Heart left ventricle (tissue), 13 donors: ENCODE results near the gene FBXO41.

Experiments
- CTCF ChIP-seq, 12 donors: fragments of 200-600 bp; sonication (generic) in 4 of 12; IDR thresholded peaks; one replicate each; pipeline versions ENCODE4 v1.5.0 to v1.8.0; 2018 to 2022; ENCODE audit warnings: antibody characterized with exemption in 12 of 12, mild to moderate bottlenecking in 5 of 12
- POLR2A ChIP-seq, 2 donors: fragments of 450-650 bp; IDR thresholded peaks; one replicate each; pipeline ENCODE4 v1.6.1; 2017; ENCODE audit warnings: antibody characterized with exemption in 2 of 2, mild to moderate bottlenecking in 2 of 2, moderate library complexity in 2 of 2
- donor health status: ischemic (EF 13 %, LVEDD 7.1; RV severe dilation, severe dysfunction).
- donor health status: DM: no; HTN: yes; CAD: no.
- donor health status: DM: no; HTN: no; CAD: no.
- donor health status: ischemic (EF 25% LVEDD 6.9; RV normal size, moderate dysfunction).
- donor health status: ischemic (EF 25% LVEDD 5.7; RV mildly dilated, moderate dysfunction).
- donor health status: ischemic (EF 35%, LVEDD 5.7; RV mildly dilated, moderate dysfunction).
- donor health status: nonischemic (EF 11% LVEDD 7.7; RV severe dilation, severe dysfunction).
- donor health status: DM: yes; HTN: yes; CAD: no.
- donor health status: PGD.
- donor health status: ischemic (EF 29% LVEDD 5.4; RV normal size, mild dysfunction).
- donor health status: nonischemic (EF 23%, LVEDD 6.1; RV moderate dilation, normal function).

DNA sequence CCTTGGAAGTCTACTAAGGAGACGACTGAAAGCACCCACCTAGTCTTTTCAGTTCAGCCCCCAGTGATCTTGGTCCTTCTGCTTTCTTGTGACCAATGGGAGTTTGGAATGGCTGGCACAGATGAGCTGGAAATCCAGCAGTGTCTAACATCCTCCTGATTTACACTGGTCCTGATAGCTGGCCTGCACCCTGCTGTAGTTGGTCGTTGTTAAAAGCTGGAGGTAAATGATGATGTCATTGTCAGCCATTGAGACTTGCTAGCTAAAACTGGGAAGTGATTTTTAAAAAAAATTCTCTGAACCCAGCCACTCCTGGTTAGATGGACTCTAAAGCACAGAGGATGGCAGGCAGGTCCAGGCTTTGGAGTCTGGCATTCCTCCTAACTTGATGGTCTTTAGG lies 30.9 kb downstream of the FBXO41 start:
- TF ChIP-seq CTCF (IDR thresholded peaks at IDR 0.05) (no peak), POLR2A (IDR thresholded peaks at IDR 0.05) (no peak)
